CD4-positive, alpha-beta T cell (primary cell): ENCODE measurements around the gene RUNX2. TPM values are rescaled to one million over a fixed set of nuclear protein-coding genes. Genes with fewer than 3 reads are reported as not detected.

Source experiments
- ATAC-seq: fragments of 200-7000 bp; cut with Tn5 transposase; one replicate; pipeline ENCODE4 v1.10.0; 2022; ENCODE audit warnings: mild to moderate bottlenecking; ENCODE audit not compliant: poor library complexity
- CTCF ChIA-PET: fragments of 350-600 bp; sonication (Branson Sonifier 250); formaldehyde crosslinking; loops from one replicate; lab custom pipeline; 2021; ENCODE audit warnings: antibody characterized with exemption, inconsistent platforms; lab: Charles Lee
- POLR2A ChIA-PET: fragments of 350-600 bp; sonication (Branson Sonifier 250); formaldehyde crosslinking; loops from one replicate; lab custom pipeline; 2021; ENCODE audit warnings: antibody characterized with exemption, inconsistent platforms; lab: Charles Lee
- DNase-seq, 14 experiments: peaks; one replicate each; pipeline ENCODE4 v3.0.0-alpha.2; 2013 to 2020; ENCODE audit warnings: mixed read lengths in 2 of 14
- H3K27ac ChIP-seq, 2 donors: one replicate each; pipeline versions ENCODE4 v1.5.1 to v1.7.0; 2013; ENCODE audit warnings: low read length in 2 of 2, low read depth in 1 of 2, mild to moderate bottlenecking in 1 of 2
- H3K27me3 ChIP-seq, 2 experiments: 1 replicate in 1 of 2; 2 replicates in 1 of 2; pipeline versions ENCODE4 v1.6.1 to v1.7.0; 2013; ENCODE audit warnings: low read length in 2 of 2, control low read depth in 1 of 2, mild to moderate bottlenecking in 1 of 2, moderate library complexity in 1 of 2; ENCODE audit not compliant: insufficient read depth in 2 of 2, control insufficient read depth in 1 of 2
- H3K36me3 ChIP-seq: one replicate; pipeline ENCODE4 v1.6.1; 2013; ENCODE audit warnings: low read length, control low read depth; ENCODE audit not compliant: insufficient read depth
- H3K4me1 ChIP-seq: one replicate; pipeline ENCODE4 v1.6.1; 2013; ENCODE audit warnings: low read length, control low read depth; ENCODE audit not compliant: insufficient read depth
- H3K4me3 ChIP-seq: one replicate; pipeline ENCODE4 v1.5.1; 2013; ENCODE audit warnings: mild to moderate bottlenecking, low read length, moderate library complexity
- H3K9me3 ChIP-seq, 2 experiments: 1 replicate in 1 of 2; 2 replicates in 1 of 2; pipeline versions ENCODE4 v1.6.1 to v1.7.0; 2013; ENCODE audit warnings: low read length in 2 of 2, mild to moderate bottlenecking in 2 of 2, control low read depth in 1 of 2, moderate library complexity in 1 of 2; ENCODE audit not compliant: control insufficient read depth in 1 of 2, insufficient read depth in 1 of 2
- H3K27ac Mint-ChIP-seq: one replicate; pipeline ENCODE4 v1.8.0; 2020; ENCODE audit warnings: mixed read lengths
- H3K27me3 Mint-ChIP-seq: one replicate; pipeline ENCODE4 v1.8.0; 2021; ENCODE audit warnings: mixed read lengths
- H3K36me3 Mint-ChIP-seq: one replicate; pipeline ENCODE4 v1.8.0; 2021; ENCODE audit warnings: low read depth, mixed read lengths
- H3K4me1 Mint-ChIP-seq: one replicate; pipeline ENCODE4 v1.8.0; 2021; ENCODE audit warnings: low read depth, mixed read lengths
- H3K4me3 Mint-ChIP-seq: one replicate; pipeline ENCODE4 v1.8.0; 2020; ENCODE audit warnings: mild to moderate bottlenecking, mixed read lengths
- H3K9me3 Mint-ChIP-seq: one replicate; pipeline ENCODE4 v1.8.0; 2020; ENCODE audit warnings: mixed read lengths
- intact Hi-C, 2 experiments: fragments of 100-400 bp; cut with DNase I in 1 of 2; cut with micrococcal nuclease in 1 of 2; formaldehyde crosslinking; loops; one replicate each; pipeline versions ENCODE4 v1.15.1 to v1.9.0; 2023 to 2025; cut with DNase I, micrococcal nuclease
- total RNA-seq, 174 experiments: library from RNA in 2 of 174; stranded (reverse) in 2 of 174; gene quantifications; one replicate each; pipeline ENCODE4 v1.2.3 and lab custom pipeline; 2021 to 2026
- TF ChIP-seq, protein P1 (sequence below): fragments of 200-600 bp; IDR thresholded peaks from one replicate; pipeline ENCODE4 v1.8.0; 2022; ENCODE audit warnings: antibody characterized with exemption, mild to moderate bottlenecking

RUNX2 gene
- total RNA-seq, 2 experiments from 2014 or later: 17.5 to 18.0 TPM

DNA sequence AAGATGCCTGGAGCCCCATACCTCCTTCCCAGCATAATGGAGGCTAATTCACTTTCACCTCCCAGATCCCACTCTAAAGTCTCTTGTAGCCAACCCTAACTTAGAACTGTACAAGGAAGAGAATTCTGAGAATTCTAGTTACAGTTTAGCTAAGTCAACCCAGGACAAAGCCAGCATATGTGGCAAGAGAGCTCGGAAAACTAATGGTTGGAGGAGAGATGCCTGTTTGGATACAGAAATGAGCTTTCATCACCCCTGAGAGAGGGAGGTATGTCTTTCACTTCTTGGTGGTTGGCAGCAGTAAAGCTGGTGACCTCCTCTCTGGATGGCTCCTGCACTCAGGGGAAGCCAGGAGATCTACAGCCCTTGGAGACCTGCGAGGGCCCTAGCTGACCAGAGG lies 302.2 kb downstream of the RUNX2 start:
- TF ChIP-seq, protein P1, sequence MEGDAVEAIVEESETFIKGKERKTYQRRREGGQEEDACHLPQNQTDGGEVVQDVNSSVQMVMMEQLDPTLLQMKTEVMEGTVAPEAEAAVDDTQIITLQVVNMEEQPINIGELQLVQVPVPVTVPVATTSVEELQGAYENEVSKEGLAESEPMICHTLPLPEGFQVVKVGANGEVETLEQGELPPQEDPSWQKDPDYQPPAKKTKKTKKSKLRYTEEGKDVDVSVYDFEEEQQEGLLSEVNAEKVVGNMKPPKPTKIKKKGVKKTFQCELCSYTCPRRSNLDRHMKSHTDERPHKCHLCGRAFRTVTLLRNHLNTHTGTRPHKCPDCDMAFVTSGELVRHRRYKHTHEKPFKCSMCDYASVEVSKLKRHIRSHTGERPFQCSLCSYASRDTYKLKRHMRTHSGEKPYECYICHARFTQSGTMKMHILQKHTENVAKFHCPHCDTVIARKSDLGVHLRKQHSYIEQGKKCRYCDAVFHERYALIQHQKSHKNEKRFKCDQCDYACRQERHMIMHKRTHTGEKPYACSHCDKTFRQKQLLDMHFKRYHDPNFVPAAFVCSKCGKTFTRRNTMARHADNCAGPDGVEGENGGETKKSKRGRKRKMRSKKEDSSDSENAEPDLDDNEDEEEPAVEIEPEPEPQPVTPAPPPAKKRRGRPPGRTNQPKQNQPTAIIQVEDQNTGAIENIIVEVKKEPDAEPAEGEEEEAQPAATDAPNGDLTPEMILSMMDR: no peak
- Histone ChIP-seq H3K27ac (no peak overlapping the region), H3K4me1 (peaks cover 4% of the 10 kb centered on the region), H3K27me3 (no peaks in the 10 kb centered on the region), H3K9me3 (no peaks in the 10 kb centered on the region), H3K4me3 (no peak overlapping the region), H3K36me3 (no peaks in the 10 kb centered on the region)
- intact Hi-C loops: no loop called here
- Mint-ChIP-seq H3K4me3 (no peak overlapping the region), H3K9me3 (no peaks in the 10 kb centered on the region), H3K27me3 (no peaks in the 10 kb centered on the region), H3K27ac (no peak overlapping the region), H3K4me1 (peaks cover 9% of the 10 kb centered on the region), H3K36me3 (no peaks in the 10 kb centered on the region)
- DNase-seq (no peak), ATAC-seq (no peak)
- CTCF ChIA-PET: no interaction called here
- POLR2A ChIA-PET: no interaction called here

DNA sequence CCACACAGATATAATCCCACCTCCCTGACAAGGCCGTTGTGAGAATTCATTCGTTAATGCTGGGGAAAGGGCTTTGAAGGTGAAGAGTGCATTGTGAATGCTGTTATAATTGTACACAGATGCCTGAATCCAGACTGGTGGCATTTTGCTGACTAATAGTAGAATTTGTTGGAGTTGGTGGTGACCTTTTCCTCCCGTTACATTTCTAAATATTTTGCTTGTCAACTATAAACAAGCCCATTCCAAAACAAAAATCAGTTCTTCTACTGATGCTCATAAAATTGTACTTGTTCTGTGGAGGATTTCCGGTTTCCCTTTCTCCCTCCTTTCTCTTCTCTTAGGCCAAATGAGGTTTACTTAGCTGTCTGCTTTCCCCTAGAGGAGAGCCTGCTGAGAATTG lies 302.7 kb downstream of the RUNX2 start:
- ATAC-seq: no peak
- Mint-ChIP-seq H3K27ac (no peak overlapping the region), H3K4me3 (no peak overlapping the region), H3K36me3 (no peaks in the 10 kb centered on the region), H3K27me3 (no peaks in the 10 kb centered on the region), H3K4me1 (peaks cover 9% of the 10 kb centered on the region), H3K9me3 (no peaks in the 10 kb centered on the region)
- intact Hi-C loops: no loop called here
- no peak for DNase-seq
- Histone ChIP-seq H3K27ac (no peak overlapping the region), H3K36me3 (no peaks in the 10 kb centered on the region), H3K27me3 (no peaks in the 10 kb centered on the region), H3K4me3 (no peak overlapping the region), H3K9me3 (no peaks in the 10 kb centered on the region), H3K4me1 (peaks cover 4% of the 10 kb centered on the region)
- TF ChIP-seq, protein P1: no peak
- ChIA-PET CTCF (no interaction called here), POLR2A (no interaction called here)

- ATAC-seq (no peak), DNase-seq (no peak)
- TF ChIP-seq, protein P1: no peak
- no peak overlapping the region for H3K4me3 Mint-ChIP-seq
- intact Hi-C loops: no loop called here
- no peaks in the 10 kb centered on the region for H3K27me3 Mint-ChIP-seq
- no peaks in the 10 kb centered on the region for H3K36me3 Mint-ChIP-seq
- ChIA-PET POLR2A (no interaction called here), CTCF (no interaction called here)
- Histone ChIP-seq H3K27me3 (no peaks in the 10 kb centered on the region), H3K4me3 (no peak overlapping the region), H3K4me1 (peaks cover 4% of the 10 kb centered on the region), H3K36me3 (no peaks in the 10 kb centered on the region), H3K9me3 (no peaks in the 10 kb centered on the region), H3K27ac (no peak overlapping the region)
- H3K9me3 Mint-ChIP-seq: no peaks in the 10 kb centered on the region
- H3K27ac Mint-ChIP-seq: no peak overlapping the region
- peaks cover 9% of the 10 kb centered on the region for H3K4me1 Mint-ChIP-seq
Measured at GRCh38 chr6:45631396-45631795, 303.3 kb downstream of the RUNX2 start.
